Nucleus accumbens (tissue), 56 donors: Measurements from ENCODE around the gene HOMER1.

Source experiments
- DNase-seq, 56 donors: peaks; one replicate each; lab custom pipeline; 2025; lab: John Stamatoyannopoulos, UW

HOMER1 gene

GRCh38 chr5:79491690-79492317 is 22.1 kb downstream of the HOMER1 start:
- no peak for DNase-seq

- no peak for DNase-seq
These were observed 23.5 kb downstream of the HOMER1 start for GRCh38 chr5:79490323-79490936.

- no peak for DNase-seq
These were observed 24.2 kb downstream of the HOMER1 start for GRCh38 chr5:79489773-79490172.

GRCh38 chr5:79488775-79489174 is 25.2 kb downstream of the HOMER1 start:
- no peak for DNase-seq

- DNase-seq: no peak
These were observed 25.9 kb downstream of the HOMER1 start for GRCh38 chr5:79488058-79488457.

- no peak for DNase-seq
These were observed 26.7 kb downstream of the HOMER1 start for GRCh38 chr5:79487251-79487650.

GRCh38 chr5:79486116-79486515 is 27.8 kb downstream of the HOMER1 start:
- no peak for DNase-seq

GRCh38 chr5:79484731-79485130 is 29.2 kb downstream of the HOMER1 start:
- DNase-seq: no peak

- no peak for DNase-seq
These were observed 32.4 kb downstream of the HOMER1 start for GRCh38 chr5:79481574-79481973.

GRCh38 chr5:79480991-79481390 is 32.9 kb downstream of the HOMER1 start:
- DNase-seq: no peak

GRCh38 chr5:79475152-79475466 is 38.8 kb downstream of the HOMER1 start:
- DNase-seq: no peak

GRCh38 chr5:79474367-79475151 is 39.4 kb downstream of the HOMER1 start:
- no peak for DNase-seq

- DNase-seq: no peak
These were observed 42.4 kb downstream of the HOMER1 start for GRCh38 chr5:79471556-79471955.

- no peak for DNase-seq
These were observed 49.1 kb downstream of the HOMER1 start for GRCh38 chr5:79464695-79465332.

GRCh38 chr5:79464278-79464677 is 49.7 kb downstream of the HOMER1 start:
- no peak for DNase-seq

- no peak for DNase-seq
These were observed 54.3 kb downstream of the HOMER1 start for GRCh38 chr5:79459626-79460025.

GRCh38 chr5:79456890-79457583 is 56.9 kb downstream of the HOMER1 start:
- peak in 1 of 56 donors; percentile 52 for DNase-seq

GRCh38 chr5:79456400-79456799 is 57.5 kb downstream of the HOMER1 start:
- no peak for DNase-seq

GRCh38 chr5:79454043-79454442 is 59.9 kb downstream of the HOMER1 start:
- no peak for DNase-seq

GRCh38 chr5:79448336-79448735 is 65.6 kb downstream of the HOMER1 start:
- no peak for DNase-seq

- DNase-seq: no peak
These were observed 77.1 kb downstream of the HOMER1 start for GRCh38 chr5:79436821-79437220.
